ENCODE data around the gene TRA2B.
A peak's percentile ranks its signal among the peaks of the same experiment; 100 is the strongest.

TRA2B gene

DNA sequence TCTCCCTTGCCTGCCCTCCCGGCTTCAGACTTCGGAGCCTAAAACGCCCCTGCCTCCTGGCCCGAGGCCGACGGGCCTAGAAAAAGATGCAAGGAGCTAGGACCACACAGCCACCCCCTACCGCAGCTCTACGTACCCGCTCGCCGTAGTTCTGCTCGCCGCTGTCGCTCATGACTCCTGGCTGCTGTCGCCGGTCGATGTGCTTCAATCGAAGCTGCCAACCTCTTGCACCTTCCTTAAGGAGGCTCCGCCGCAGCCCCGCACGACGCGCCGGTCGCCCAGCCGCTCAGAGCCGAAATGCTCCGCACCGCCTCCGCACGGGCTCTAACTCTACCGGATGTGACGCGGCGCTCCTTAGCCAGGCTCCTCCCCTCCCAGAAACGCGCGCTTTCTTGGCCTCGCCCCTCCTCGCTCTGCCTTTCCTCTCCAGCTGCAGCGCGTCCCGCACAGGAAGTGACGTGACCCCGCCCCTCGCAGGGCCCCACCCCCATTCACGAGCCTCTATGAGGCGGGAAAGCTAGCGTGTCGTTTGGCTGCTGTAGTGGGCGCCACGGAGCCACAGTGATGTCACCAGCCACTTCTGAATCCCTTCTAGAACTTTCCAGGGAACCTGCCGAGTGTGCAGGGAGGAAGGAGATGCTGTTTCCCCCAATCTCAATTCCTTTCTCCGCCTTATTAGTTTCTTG lies at the start of gene TRA2B:
Gene TRA2B, minus strand, starts transcription at position 326 of the 686 bp plus-strand sequence. Its CDS starts 154 bp downstream, at position 172.
- peak; percentile 94 for DNase-seq (ENCODE audit: low read depth)
- in situ Hi-C loops (cut with HindIII; ENCODE audit: low sequenced_read_pairs), result no loop called here
- TF ChIP-seq, protein P1, sequence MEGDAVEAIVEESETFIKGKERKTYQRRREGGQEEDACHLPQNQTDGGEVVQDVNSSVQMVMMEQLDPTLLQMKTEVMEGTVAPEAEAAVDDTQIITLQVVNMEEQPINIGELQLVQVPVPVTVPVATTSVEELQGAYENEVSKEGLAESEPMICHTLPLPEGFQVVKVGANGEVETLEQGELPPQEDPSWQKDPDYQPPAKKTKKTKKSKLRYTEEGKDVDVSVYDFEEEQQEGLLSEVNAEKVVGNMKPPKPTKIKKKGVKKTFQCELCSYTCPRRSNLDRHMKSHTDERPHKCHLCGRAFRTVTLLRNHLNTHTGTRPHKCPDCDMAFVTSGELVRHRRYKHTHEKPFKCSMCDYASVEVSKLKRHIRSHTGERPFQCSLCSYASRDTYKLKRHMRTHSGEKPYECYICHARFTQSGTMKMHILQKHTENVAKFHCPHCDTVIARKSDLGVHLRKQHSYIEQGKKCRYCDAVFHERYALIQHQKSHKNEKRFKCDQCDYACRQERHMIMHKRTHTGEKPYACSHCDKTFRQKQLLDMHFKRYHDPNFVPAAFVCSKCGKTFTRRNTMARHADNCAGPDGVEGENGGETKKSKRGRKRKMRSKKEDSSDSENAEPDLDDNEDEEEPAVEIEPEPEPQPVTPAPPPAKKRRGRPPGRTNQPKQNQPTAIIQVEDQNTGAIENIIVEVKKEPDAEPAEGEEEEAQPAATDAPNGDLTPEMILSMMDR (IDR thresholded peaks at IDR 0.05; ENCODE audit: low read depth, low read length, missing control alignments), result no peak
- peak within 1 kb of the TSS; percentile 100 for H3K4me3 ChIP-seq (ENCODE audit: low read depth, low read length)

DNA sequence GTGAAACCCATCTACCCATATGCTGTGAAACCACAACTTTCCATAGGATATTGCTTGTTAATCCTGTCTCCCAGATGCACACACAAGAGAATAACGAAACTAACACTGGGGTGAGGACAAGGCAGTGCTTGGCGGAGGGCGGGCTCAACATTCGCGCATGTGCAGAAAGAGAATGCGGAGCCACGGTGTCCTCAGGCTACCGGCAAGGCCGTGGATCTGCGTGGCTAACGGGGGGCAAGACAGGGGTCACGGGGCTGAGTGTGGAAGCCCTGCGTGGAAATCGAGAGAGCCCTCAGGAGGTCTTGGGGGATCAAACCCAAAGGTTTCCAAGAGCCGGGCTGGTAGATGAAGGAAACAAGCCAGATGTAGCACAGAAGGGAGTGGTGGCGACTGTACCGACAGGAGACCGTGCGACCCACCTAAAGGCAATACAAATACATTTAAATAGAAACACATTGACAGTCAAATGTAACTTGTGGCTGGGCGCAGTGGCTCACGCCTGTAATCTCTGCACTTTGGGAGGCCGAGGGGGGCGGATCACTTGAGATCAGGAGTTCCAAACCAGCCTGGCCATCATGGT lies 48.5 kb upstream of the TRA2B start:
- TF ChIP-seq, protein P1 (IDR thresholded peaks at IDR 0.05; ENCODE audit: low read depth, low read length, missing control alignments), result no peak
- H3K4me3 ChIP-seq (ENCODE audit: low read depth, low read length), result no peak overlapping the region
- no peak for DNase-seq (ENCODE audit: low read depth)
- in situ Hi-C loops (cut with HindIII; ENCODE audit: low sequenced_read_pairs), result loop anchor here (25.0 kb wide), 1 partner anchor 551 kb away; the partner anchor contains the start of gene CRYGS

DNA sequence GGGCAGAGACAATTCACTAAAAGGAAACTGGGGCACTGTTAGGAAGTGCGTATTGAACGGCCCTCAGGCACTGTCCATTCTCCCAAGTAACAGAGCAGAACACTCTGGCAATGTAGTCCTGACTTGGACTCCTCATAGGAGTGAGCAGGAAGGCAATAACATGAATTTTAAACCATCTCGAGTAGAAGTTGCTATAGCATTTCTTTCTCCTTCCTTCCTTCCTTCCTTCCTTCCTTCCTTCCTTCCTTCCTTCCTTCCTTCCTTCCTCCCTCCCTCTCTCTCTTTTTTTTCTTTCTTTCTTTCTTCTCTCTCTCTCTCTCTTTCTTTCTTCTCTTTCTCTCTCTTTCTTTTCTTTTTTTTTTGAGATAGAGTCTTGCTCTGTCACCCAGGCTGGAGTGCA lies 46.4 kb upstream of the TRA2B start:
- DNase-seq (ENCODE audit: low read depth), result no peak
- in situ Hi-C loops (cut with HindIII; ENCODE audit: low sequenced_read_pairs), result loop anchor here (25.0 kb wide), 1 partner anchor 553 kb away; the partner anchor contains the start of gene CRYGS
- TF ChIP-seq, protein P1 (IDR thresholded peaks at IDR 0.05; ENCODE audit: low read depth, low read length, missing control alignments), result no peak
- no peak overlapping the region for H3K4me3 ChIP-seq (ENCODE audit: low read depth, low read length)

DNA sequence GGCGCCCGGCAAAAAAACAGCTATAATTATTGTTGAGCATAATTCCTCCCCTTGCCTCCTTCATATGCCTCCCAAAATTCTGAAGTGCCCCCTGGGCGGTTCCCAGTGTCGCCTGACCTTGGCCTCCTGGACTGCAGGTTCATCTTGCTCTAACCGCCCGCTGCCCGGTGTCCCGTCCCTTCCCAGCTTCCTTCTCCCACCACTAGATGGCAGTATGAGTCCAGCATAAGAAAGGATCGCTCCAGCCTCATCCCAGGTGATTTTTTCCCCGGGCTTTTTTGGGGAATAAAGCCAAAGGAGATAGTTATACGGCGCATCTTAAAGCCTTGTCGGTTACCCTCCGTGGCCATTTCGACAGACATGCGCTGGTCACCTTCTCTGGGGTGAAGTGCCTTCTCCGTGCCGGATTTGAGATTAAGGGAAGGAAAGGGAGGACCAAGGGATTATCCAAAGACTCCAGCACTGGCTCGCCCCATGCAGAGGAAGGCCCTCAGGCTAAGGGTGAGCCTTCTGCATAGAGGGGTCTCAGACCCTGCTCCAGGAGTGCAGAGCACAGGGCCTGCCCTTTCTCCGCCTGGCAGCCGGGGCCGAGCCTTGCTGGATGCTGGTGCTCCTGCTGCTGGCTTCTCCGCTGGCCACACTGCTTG lies 45.8 kb upstream of the TRA2B start:
- DNase-seq (ENCODE audit: low read depth), result peak; percentile 38
- no peak overlapping the region for H3K4me3 ChIP-seq (ENCODE audit: low read depth, low read length)
- TF ChIP-seq, protein P1 (IDR thresholded peaks at IDR 0.05; ENCODE audit: low read depth, low read length, missing control alignments), result peak; percentile 89
- in situ Hi-C loops (cut with HindIII; ENCODE audit: low sequenced_read_pairs), result loop anchor here (25.0 kb wide), 1 partner anchor 554 kb away; the partner anchor contains the start of gene CRYGS

DNA sequence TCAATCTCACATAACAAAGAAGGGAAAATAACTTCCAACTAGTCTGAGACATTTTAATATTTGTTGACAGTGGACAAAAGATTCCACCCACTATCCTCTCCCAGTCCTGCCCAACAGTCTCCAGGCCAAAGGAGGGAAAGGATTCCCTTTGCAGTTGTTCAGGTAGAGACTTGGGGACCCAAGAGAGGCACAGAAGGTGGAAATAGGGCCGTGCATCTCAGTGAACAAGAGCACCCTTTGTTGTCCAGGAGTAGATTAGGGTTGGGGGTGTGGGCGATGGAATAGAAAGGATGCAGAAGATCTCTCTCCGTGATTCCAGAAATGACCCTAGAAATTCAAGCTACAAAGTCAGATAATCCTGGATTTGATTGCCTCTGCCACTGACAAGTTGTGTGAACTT lies 44.8 kb upstream of the TRA2B start:
- in situ Hi-C loops (cut with HindIII; ENCODE audit: low sequenced_read_pairs), result loop anchor here (25.0 kb wide), 1 partner anchor 555 kb away; the partner anchor contains the start of gene CRYGS
- no peak for DNase-seq (ENCODE audit: low read depth)
- TF ChIP-seq, protein P1 (IDR thresholded peaks at IDR 0.05; ENCODE audit: low read depth, low read length, missing control alignments), result no peak
- no peak overlapping the region for H3K4me3 ChIP-seq (ENCODE audit: low read depth, low read length)

DNA sequence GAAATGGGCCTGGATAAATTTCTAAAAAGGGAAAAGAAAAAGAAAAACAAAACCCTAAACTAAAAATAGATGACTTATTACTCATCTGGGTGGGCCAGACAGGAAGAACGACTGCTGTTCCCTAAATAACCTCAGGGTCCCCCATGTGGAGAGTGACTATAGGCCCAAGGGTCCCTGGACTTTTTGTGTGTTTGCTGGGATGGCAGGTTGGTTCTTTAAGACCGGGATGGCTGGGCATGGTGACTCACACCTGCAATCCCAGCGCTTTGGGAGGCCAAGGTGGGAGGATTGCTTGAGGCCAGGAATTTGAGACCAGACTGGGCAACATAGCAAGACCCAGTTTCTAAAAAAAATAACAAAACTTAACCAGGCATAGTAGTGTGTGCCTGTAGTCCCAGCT lies 43.8 kb upstream of the TRA2B start:
- TF ChIP-seq, protein P1 (IDR thresholded peaks at IDR 0.05; ENCODE audit: low read depth, low read length, missing control alignments), result no peak
- no peak for DNase-seq (ENCODE audit: low read depth)
- in situ Hi-C loops (cut with HindIII; ENCODE audit: low sequenced_read_pairs), result loop anchor here (25.0 kb wide), 1 partner anchor 556 kb away; the partner anchor contains the start of gene CRYGS
- H3K4me3 ChIP-seq (ENCODE audit: low read depth, low read length), result no peak overlapping the region
